Endothelial cell of umbilical vein (primary cell): ENCODE data around the gene MYZAP. TPM values are rescaled to one million over a fixed set of nuclear protein-coding genes. Genes with fewer than 3 reads are reported as not detected.

ENCODE experiments used
- BruUV-seq: library from RNA; stranded (reverse); fragments of 400-500 nt; replicated peaks from 2 replicates; lab custom pipeline; 2021; lab: Mats Ljungman, UMichigan
- CTCF ChIA-PET: fragments of 300-600, 350-600 bp; sonication (Branson Sonifier 250); formaldehyde crosslinking; loops from one replicate; lab custom pipeline; 2021; ENCODE audit warnings: antibody characterized with exemption, inconsistent platforms; lab: Charles Lee
- POLR2A ChIA-PET: fragments of 300-600, 350-600 bp; sonication (Branson Sonifier 250); formaldehyde crosslinking; loops from one replicate; lab custom pipeline; 2021; ENCODE audit warnings: antibody characterized with exemption, inconsistent platforms; lab: Charles Lee
- DNase-seq: peaks from one replicate; pipeline ENCODE4 v3.0.0-alpha.2; 2011; ENCODE audit warnings: low read depth, low spot score
- FAIRE-seq: peaks from 2 replicates; lab custom pipeline; 2011; peaks lifted over from hg19 to GRCh38; lab: Jason Lieb, UNC
- H2AFZ ChIP-seq: 2 replicates; pipeline ENCODE4 v1.6.0; 2012; ENCODE audit warnings: low read depth, low read length, control low read depth, inconsistent platforms
- H3K27ac ChIP-seq: 2 replicates; pipeline ENCODE4 v1.5.1; 2011; ENCODE audit warnings: low read depth, mild to moderate bottlenecking, control low read depth, low read length, moderate library complexity; ENCODE audit not compliant: insufficient read depth
- H3K27me3 ChIP-seq, 2 experiments: 2 replicates each; pipeline versions ENCODE4 v1.6.0 to v1.6.1; 2011; ENCODE audit warnings: low read length in 2 of 2, mixed read lengths in 1 of 2; ENCODE audit not compliant: control insufficient read depth in 2 of 2, insufficient read depth in 2 of 2
- H3K36me3 ChIP-seq, 2 experiments: 2 replicates in 1 of 2; 3 replicates in 1 of 2; pipeline ENCODE4 v1.5.1; 2011; ENCODE audit warnings: low read length in 2 of 2, mild to moderate bottlenecking in 1 of 2, moderate library complexity in 1 of 2; ENCODE audit not compliant: control insufficient read depth in 2 of 2, insufficient read depth in 2 of 2; ENCODE audit errors: extremely low read depth in 1 of 2
- H3K4me1 ChIP-seq: 3 replicates; pipeline ENCODE4 v1.5.1; 2011; ENCODE audit warnings: mild to moderate bottlenecking, low read length; ENCODE audit not compliant: control insufficient read depth, insufficient read depth; ENCODE audit errors: extremely low read depth
- H3K4me2 ChIP-seq: 2 replicates; pipeline ENCODE4 v1.6.1; 2011; ENCODE audit warnings: low read length, control low read depth, mixed read lengths; ENCODE audit not compliant: insufficient read depth
- H3K4me3 ChIP-seq, 3 experiments: fragments of 200-600 bp in 1 of 3; sonication (generic), shearing (Covaris generic) in 1 of 3; replicated peaks in 1 of 3; 2 replicates each; pipeline ENCODE4 v1.5.1; 2011 to 2016; ENCODE audit warnings: control low read depth in 3 of 3, low read length in 3 of 3, mild to moderate bottlenecking in 2 of 3, inconsistent platforms in 1 of 3, low read depth in 1 of 3, moderate library complexity in 1 of 3; ENCODE audit not compliant: insufficient read depth in 1 of 3
- H3K79me2 ChIP-seq: 2 replicates; pipeline ENCODE4 v1.6.0; 2012; ENCODE audit warnings: low read length, inconsistent platforms; ENCODE audit not compliant: control insufficient read depth, insufficient read depth
- H3K9ac ChIP-seq: replicated peaks from 2 replicates; pipeline ENCODE3; 2011; ENCODE audit warnings: low read length, control low read depth; ENCODE audit not compliant: insufficient read depth; ENCODE audit errors: extremely low read depth
- H3K9me1 ChIP-seq: replicated peaks from 3 replicates; pipeline ENCODE4 v1.6.0; 2011; ENCODE audit warnings: mild to moderate bottlenecking, low read length; ENCODE audit not compliant: control insufficient read depth, insufficient read depth; ENCODE audit errors: extremely low read depth
- H3K9me3 ChIP-seq: replicated peaks from 2 replicates; pipeline ENCODE4 v1.5.1; 2012; ENCODE audit warnings: low read length, inconsistent platforms; ENCODE audit not compliant: control insufficient read depth, insufficient read depth
- H4K20me1 ChIP-seq: replicated peaks from 2 replicates; pipeline ENCODE3; 2011; ENCODE audit warnings: mild to moderate bottlenecking, low read length; ENCODE audit not compliant: control insufficient read depth, insufficient read depth; ENCODE audit errors: extremely low read depth
- EZH2 ChIP-seq: IDR thresholded peaks from 2 replicates; pipeline ENCODE4 v1.6.1; 2012; ENCODE audit warnings: borderline replicate concordance, low read depth, mild to moderate bottlenecking, moderate library complexity, low read length, inconsistent platforms; ENCODE audit not compliant: severe bottlenecking
- FOS ChIP-seq: IDR thresholded peaks from 2 replicates; pipeline ENCODE4 v1.6.1; 2011; ENCODE audit warnings: mild to moderate bottlenecking, low read length, moderate library complexity, borderline replicate concordance; ENCODE audit not compliant: insufficient read depth
- GATA2 ChIP-seq: IDR thresholded peaks from 2 replicates; pipeline ENCODE4 v1.7.0; 2011; ENCODE audit warnings: low read depth, mild to moderate bottlenecking, moderate library complexity, mixed read lengths, low read length; ENCODE audit not compliant: insufficient read length, insufficient read depth
- JUN ChIP-seq: IDR thresholded peaks from 2 replicates; pipeline ENCODE4 v1.6.1; 2011; ENCODE audit warnings: borderline replicate concordance, low read depth; ENCODE audit not compliant: insufficient read length, insufficient read depth
- MAX ChIP-seq: IDR thresholded peaks from 2 replicates; pipeline ENCODE4 v1.6.1; 2011; ENCODE audit not compliant: insufficient read depth, insufficient read length
- MYC ChIP-seq: IDR thresholded peaks from one replicate; pipeline ENCODE4 v1.6.1; 2011; ENCODE audit warnings: mild to moderate bottlenecking, low read depth, low read length
- POLR2A ChIP-seq: IDR thresholded peaks from 2 replicates; pipeline ENCODE4 v1.6.1; 2012; ENCODE audit warnings: low read depth, mild to moderate bottlenecking, control low read depth, low read length
- POLR2AphosphoS5 ChIP-seq: IDR thresholded peaks from 2 replicates; pipeline ENCODE4 v1.6.1; 2012; ENCODE audit warnings: low read depth, mild to moderate bottlenecking, control low read depth, low read length, moderate library complexity; ENCODE audit not compliant: insufficient read depth
- dilution Hi-C: fragments of 300-500 bp; cut with MboI; formaldehyde crosslinking; loops from one replicate; pipeline ENCODE4 v1.15.0; 2019; ENCODE audit warnings: low sequenced_read_pairs; ENCODE audit not compliant: extremely low pct_ligation_motif_present
- intact Hi-C: fragments of 100-400 bp; cut with micrococcal nuclease; formaldehyde crosslinking; loops from one replicate; pipeline ENCODE4 v1.10.0; 2022
- polyA plus RNA-seq, 4 experiments: library from polyadenylated mRNA; depleted of rRNA in 3 of 4; stranded (reverse) in 3 of 4; unstranded in 1 of 4; fragments of >200 nt; gene quantifications; 2 replicates each; pipeline versions ENCODE4 v1.2.1 to v1.2.3, GENCODE V29; 2011 to 2012; ENCODE audit warnings: missing spikeins in 1 of 4
- total RNA-seq: library from RNA; stranded (reverse); gene quantifications from 2 replicates; pipeline ENCODE4 v1.2.3, GENCODE V29; 2021
- TF ChIP-seq, protein P1 (sequence below), 2 donors: IDR thresholded peaks; 1 replicate in 1 of 2; 2 replicates in 1 of 2; pipeline ENCODE4 v1.5.1; 2011; ENCODE audit warnings: low read length in 2 of 2, mild to moderate bottlenecking in 2 of 2, moderate library complexity in 2 of 2, control low read depth in 1 of 2, inconsistent platforms in 1 of 2, low read depth in 1 of 2; ENCODE audit not compliant: insufficient read depth in 1 of 2; ENCODE audit errors: extremely low read depth in 1 of 2

The MYZAP gene
- total and polyA plus RNA-seq, 2 donors (not counting 3 experiments of a cell fraction or from before 2014, with no cell fraction given): 6.3 to 8.1 TPM

DNA sequence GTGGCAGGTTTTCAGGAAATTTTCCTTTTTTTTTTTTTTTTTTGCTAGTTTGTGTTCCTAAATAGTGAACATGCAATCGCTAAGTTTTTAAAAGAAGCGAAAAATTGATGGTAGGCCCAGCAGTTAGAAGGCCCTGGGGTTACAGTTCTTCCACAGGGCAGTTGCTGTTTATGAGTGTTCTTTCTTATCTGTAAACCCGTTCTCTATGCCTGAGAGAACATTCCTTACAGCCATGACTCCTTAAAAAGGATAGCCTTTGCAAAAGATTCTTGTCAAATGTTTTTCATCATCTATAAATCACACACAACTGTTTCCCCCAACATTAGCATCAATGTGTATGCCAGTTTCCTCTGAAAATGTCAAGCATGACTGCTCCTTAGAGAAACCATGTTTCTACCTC is 23.8 kb upstream of the MYZAP start:
- Histone ChIP-seq H3K9ac (no peak overlapping the region), H3K4me1 (peaks cover 16% of the 10 kb centered on the region), H3K4me3 (no peak overlapping the region), H4K20me1 (no peaks in the 10 kb centered on the region), H3K27me3 (no peaks in the 10 kb centered on the region), H3K9me3 (no peaks in the 10 kb centered on the region), H2AFZ (no peak overlapping the region), H3K36me3 (no peaks in the 10 kb centered on the region), H3K79me2 (no peaks in the 10 kb centered on the region), H3K9me1 (no peaks in the 10 kb centered on the region), H3K27ac (no peak overlapping the region), H3K4me2 (no peak overlapping the region)
- TF ChIP-seq FOS (no peak), MYC (no peak), EZH2 (no peak), POLR2AphosphoS5 (no peak)
- POLR2A ChIA-PET: no interaction called here
- BruUV-seq: no TSS peak
- dilution Hi-C loops (no loop called here), intact Hi-C loops (no loop called here)
- CTCF ChIA-PET: no interaction called here
- no peak for DNase-seq
- no peak for FAIRE-seq

GRCh38 chr15:57568299-57568698 is 23.4 kb upstream of the MYZAP start:
- Histone ChIP-seq H3K27ac (no peak overlapping the region), H2AFZ (no peak overlapping the region), H3K36me3 (no peaks in the 10 kb centered on the region), H3K4me1 (peaks cover 16% of the 10 kb centered on the region), H3K4me2 (no peak overlapping the region), H3K9me1 (no peaks in the 10 kb centered on the region), H3K9me3 (no peaks in the 10 kb centered on the region), H3K9ac (no peak overlapping the region), H3K79me2 (no peaks in the 10 kb centered on the region), H3K27me3 (no peaks in the 10 kb centered on the region), H4K20me1 (no peaks in the 10 kb centered on the region), H3K4me3 (no peak overlapping the region)
- dilution Hi-C loops: no loop called here
- TF ChIP-seq POLR2A (no peak), MAX (no peak), JUN (no peak), EZH2 (no peak), MYC (no peak), FOS (no peak), POLR2AphosphoS5 (no peak), GATA2 (no peak)
- TF ChIP-seq, protein P1, sequence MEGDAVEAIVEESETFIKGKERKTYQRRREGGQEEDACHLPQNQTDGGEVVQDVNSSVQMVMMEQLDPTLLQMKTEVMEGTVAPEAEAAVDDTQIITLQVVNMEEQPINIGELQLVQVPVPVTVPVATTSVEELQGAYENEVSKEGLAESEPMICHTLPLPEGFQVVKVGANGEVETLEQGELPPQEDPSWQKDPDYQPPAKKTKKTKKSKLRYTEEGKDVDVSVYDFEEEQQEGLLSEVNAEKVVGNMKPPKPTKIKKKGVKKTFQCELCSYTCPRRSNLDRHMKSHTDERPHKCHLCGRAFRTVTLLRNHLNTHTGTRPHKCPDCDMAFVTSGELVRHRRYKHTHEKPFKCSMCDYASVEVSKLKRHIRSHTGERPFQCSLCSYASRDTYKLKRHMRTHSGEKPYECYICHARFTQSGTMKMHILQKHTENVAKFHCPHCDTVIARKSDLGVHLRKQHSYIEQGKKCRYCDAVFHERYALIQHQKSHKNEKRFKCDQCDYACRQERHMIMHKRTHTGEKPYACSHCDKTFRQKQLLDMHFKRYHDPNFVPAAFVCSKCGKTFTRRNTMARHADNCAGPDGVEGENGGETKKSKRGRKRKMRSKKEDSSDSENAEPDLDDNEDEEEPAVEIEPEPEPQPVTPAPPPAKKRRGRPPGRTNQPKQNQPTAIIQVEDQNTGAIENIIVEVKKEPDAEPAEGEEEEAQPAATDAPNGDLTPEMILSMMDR (IDR thresholded peaks at IDR 0.05; ENCODE audit: extremely low read depth in 1 of 2, insufficient read depth in 1 of 2, low read depth in 1 of 2, low read length in 2 of 2): no peak
- ChIA-PET CTCF (no interaction called here), POLR2A (no interaction called here)
- intact Hi-C loops: no loop called here
- DNase-seq (no peak), FAIRE-seq (no peak)
- no TSS peak for BruUV-seq
